Transverse colon (tissue), 4 donors: ENCODE data around the gene PTPRQ. TPM values are rescaled to one million over a fixed set of nuclear protein-coding genes. Genes with fewer than 3 reads are reported as not detected.

Experiments used
- DNase-seq: peaks from one replicate; pipeline ENCODE4 v3.0.0-alpha.2; 2019
- H3K27ac ChIP-seq, 4 donors: fragments of 200-600 bp; sonication (generic); 2 replicates each; pipeline ENCODE4 v1.5.1; 2016 to 2018; ENCODE audit warnings: inconsistent platforms in 4 of 4
- H3K27me3 ChIP-seq: fragments of 200-600 bp; sonication (generic); 2 replicates; pipeline ENCODE4 v1.5.1; 2017; ENCODE audit warnings: inconsistent platforms
- H3K36me3 ChIP-seq, 4 donors: fragments of 200-600 bp; sonication (generic); 2 replicates each; pipeline ENCODE4 v1.5.1; 2017 to 2019; ENCODE audit warnings: inconsistent platforms in 4 of 4
- H3K4me1 ChIP-seq, 4 donors: fragments of 200-600 bp; sonication (generic); 2 replicates each; pipeline ENCODE4 v1.5.1; 2017 to 2020; ENCODE audit warnings: inconsistent platforms in 4 of 4
- H3K4me3 ChIP-seq, 4 donors: fragments of 200-600 bp; sonication (generic); 1 replicate in 1 of 4; 2 replicates in 3 of 4; pipeline versions ENCODE4 v1.5.1 to v1.6.1; 2017 to 2019; ENCODE audit warnings: inconsistent platforms in 4 of 4
- H3K9me3 ChIP-seq, 2 donors: fragments of 200-600 bp; sonication (generic); 2 replicates each; pipeline ENCODE4 v1.5.1; 2017 to 2019; ENCODE audit warnings: inconsistent platforms in 2 of 2
- CTCF ChIP-seq, 5 experiments: fragments of 200-600 bp in 3 of 5; fragments of 450-650 bp in 2 of 5; sonication (generic) in 3 of 5; IDR thresholded peaks; 1 replicate in 2 of 5; 2 replicates in 3 of 5; pipeline ENCODE4 v1.5.1; 2016 to 2017; ENCODE audit warnings: antibody characterized with exemption in 5 of 5, inconsistent platforms in 3 of 5, mild to moderate bottlenecking in 2 of 5, moderate library complexity in 1 of 5
- EP300 ChIP-seq: sonication (generic); formaldehyde crosslinking; IDR thresholded peaks from one replicate; pipeline ENCODE4 v1.6.1; 2017; ENCODE audit warnings: antibody characterized with exemption, low read depth
- POLR2A ChIP-seq: fragments of 450-650 bp; IDR thresholded peaks from one replicate; pipeline ENCODE4 v1.6.1; 2016; ENCODE audit warnings: antibody characterized with exemption, mild to moderate bottlenecking, moderate library complexity
- POLR2AphosphoS5 ChIP-seq, 3 donors: sonication (generic); formaldehyde crosslinking; IDR thresholded peaks; one replicate each; pipeline ENCODE4 v1.6.1; 2016; ENCODE audit warnings: antibody characterized with exemption in 3 of 3
- WGBS, 2 donors: methylation state at CpG; one replicate each; pipeline ENCODE4 v1.1.5; 2018; ENCODE audit warnings: low coverage in 1 of 2; 5-methylcytosine and 5-hydroxymethylcytosine counted together
- in situ Hi-C, 4 donors: fragments of 200-750 bp; cut with MboI; loops; one replicate each; pipeline versions ENCODE4 v1.15.0 to v1.15.1; 2017; ENCODE audit warnings: low sequenced_read_pairs in 3 of 4, low pct_ligation_motif_present in 1 of 4, low pct_unique_long_range_greater_than_20kb in 1 of 4
- intact Hi-C: fragments of 100-400 bp; cut with DNase I; formaldehyde crosslinking; loops from one replicate; pipeline ENCODE4 v1.15.1; 2023; ENCODE audit warnings: low total_unique reads
- total RNA-seq, 4 donors: library from RNA; depleted of rRNA; stranded (reverse); fragments of >200 nt; gene quantifications; one replicate each; pipeline ENCODE4 v1.1.0, GENCODE V29; 2016

The PTPRQ gene
- total RNA-seq, 4 donors from 2014 or later: under 0.01 to 0.16 TPM; not detected in 2

GRCh38 chr12:80576641-80577418 lies 132.8 kb downstream of the PTPRQ start:
- WGBS, 2 donors: 42 to 76% methylated on average over 2 to 3 of the region's 3 CpGs
- H3K27ac ChIP-seq: no peak overlapping the region
- intact Hi-C loops: no loop called here

DNA sequence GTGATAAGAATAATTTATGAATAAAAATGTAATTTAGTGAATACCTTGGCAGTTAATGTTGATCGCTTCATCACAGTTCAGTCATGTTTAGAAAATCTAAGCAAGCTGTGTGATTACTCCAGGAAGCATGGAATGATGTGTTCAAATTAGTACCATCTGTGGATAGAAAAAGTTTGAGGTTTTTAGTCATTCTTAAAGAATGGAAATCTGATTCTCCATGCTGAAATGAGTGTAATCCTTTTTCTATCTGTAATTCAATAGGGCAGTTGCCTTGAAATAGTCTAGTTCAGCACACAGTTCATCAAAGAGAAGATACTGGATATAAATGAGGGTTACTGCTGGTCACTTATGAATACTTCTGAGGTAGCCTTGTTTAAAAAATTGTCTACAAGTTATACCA lies 136.2 kb downstream of the PTPRQ start:
- intact Hi-C loops: no loop called here
- no peaks in the 10 kb centered on the region for H3K36me3 ChIP-seq
- H3K27ac ChIP-seq: no peak overlapping the region
- WGBS, 2 donors: 78 to 87% methylated on average over 1 of the region's 1 CpG
- TF ChIP-seq POLR2AphosphoS5 (IDR thresholded peaks at IDR 0.05): no peak
- no peak for DNase-seq
- H3K4me3 ChIP-seq: no peak overlapping the region
- H3K27me3 ChIP-seq: no peaks in the 10 kb centered on the region
- no peaks in the 10 kb centered on the region for H3K9me3 ChIP-seq
- in situ Hi-C loops: no loop called here
- H3K4me1 ChIP-seq: no peaks in the 10 kb centered on the region

More at GRCh38 chr12:80576641-80577418, 132.8 kb downstream of the PTPRQ start:
- in situ Hi-C loops: no loop called here
- Histone ChIP-seq H3K36me3 (no peaks in the 10 kb centered on the region), H3K4me1 (no peaks in the 10 kb centered on the region), H3K4me3 (no peak overlapping the region), H3K9me3 (no peaks in the 10 kb centered on the region), H3K27me3 (no peaks in the 10 kb centered on the region)
- no peak for DNase-seq
- TF ChIP-seq CTCF (IDR thresholded peaks at IDR 0.05) (no peak), POLR2A (no peak), EP300 (no peak), POLR2AphosphoS5 (IDR thresholded peaks at IDR 0.05) (no peak)

DNA sequence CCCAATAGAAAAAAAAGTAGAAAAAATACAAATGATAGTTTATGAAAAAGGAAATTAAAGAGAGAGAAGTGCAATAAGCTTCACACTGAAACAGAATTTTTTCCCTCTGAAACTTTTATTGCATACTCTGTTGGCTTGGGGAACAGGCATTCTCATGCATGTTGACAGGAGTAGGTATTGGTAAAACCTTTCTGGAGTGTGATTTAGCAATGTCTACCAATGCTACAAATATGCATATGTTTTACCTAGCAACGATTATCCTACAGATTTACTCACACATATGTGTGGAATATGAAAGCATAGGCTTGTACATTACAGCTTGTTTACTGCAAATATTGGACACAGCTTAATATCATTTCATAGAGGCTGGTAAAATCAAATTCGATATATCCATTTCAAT lies 137.7 kb downstream of the PTPRQ start:
- in situ Hi-C loops: no loop called here
- Histone ChIP-seq H3K27ac (no peak overlapping the region), H3K36me3 (no peaks in the 10 kb centered on the region), H3K27me3 (no peaks in the 10 kb centered on the region), H3K4me1 (no peaks in the 10 kb centered on the region), H3K9me3 (no peaks in the 10 kb centered on the region), H3K4me3 (no peak overlapping the region)
- WGBS, 2 donors: 50 to 54% methylated on average over 2 of the region's 2 CpGs
- TF ChIP-seq POLR2A (no peak), CTCF (IDR thresholded peaks at IDR 0.05) (no peak)
- DNase-seq: no peak
- intact Hi-C loops: no loop called here

- no peak for TF ChIP-seq POLR2AphosphoS5 (IDR thresholded peaks at IDR 0.05)
- no peak for TF ChIP-seq EP300
- intact Hi-C loops: no loop called here
- 36 to 53% methylated on average over 2 of the region's 2 CpGs for WGBS, 2 donors
- Histone ChIP-seq H3K9me3 (no peaks in the 10 kb centered on the region), H3K27ac (no peak overlapping the region), H3K4me3 (no peak overlapping the region), H3K36me3 (no peaks in the 10 kb centered on the region), H3K27me3 (no peaks in the 10 kb centered on the region), H3K4me1 (no peaks in the 10 kb centered on the region)
- no peak for DNase-seq
- in situ Hi-C loops: no loop called here
These were observed 138.4 kb downstream of the PTPRQ start for GRCh38 chr12:80582431-80582830.

DNA sequence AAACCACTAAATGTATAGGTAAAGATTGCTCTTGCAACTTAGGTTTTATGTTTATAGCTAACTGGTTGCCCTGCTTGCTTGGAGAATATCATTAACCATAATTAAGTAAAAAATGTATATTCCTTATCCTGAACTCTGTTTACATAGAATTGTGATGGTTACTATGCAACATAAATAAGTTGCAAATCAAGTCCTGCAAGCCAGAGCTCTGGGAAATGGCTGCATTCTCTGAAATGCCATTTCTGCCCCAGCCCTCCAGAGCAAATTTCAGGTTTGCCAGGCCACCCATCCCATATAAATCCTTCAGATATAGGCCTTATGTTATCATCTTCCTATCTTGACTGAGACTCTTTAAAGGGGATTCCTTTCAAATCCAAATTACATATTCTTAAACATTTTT lies 145.0 kb downstream of the PTPRQ start:
- H3K4me1 ChIP-seq: no peaks in the 10 kb centered on the region
- H3K27me3 ChIP-seq: no peaks in the 10 kb centered on the region
- no peak for TF ChIP-seq CTCF (IDR thresholded peaks at IDR 0.05)
- TF ChIP-seq EP300: no peak
- no peak overlapping the region for H3K27ac ChIP-seq
- no peaks in the 10 kb centered on the region for H3K36me3 ChIP-seq
- H3K9me3 ChIP-seq: no peaks in the 10 kb centered on the region
- in situ Hi-C loops: no loop called here
- no peak overlapping the region for H3K4me3 ChIP-seq
- no peak for DNase-seq
- intact Hi-C loops: no loop called here
